HepG2 (cell line): ENCODE data around the gene ETS1. TPM values are rescaled to one million over a fixed set of nuclear protein-coding genes. Genes with fewer than 3 reads are reported as not detected.

ENCODE experiments used
- ATAC-seq: fragments of 200-7000 bp; cut with Tn5 transposase; 3 replicates; pipeline ENCODE4 v1.9.1; 2020; ENCODE audit warnings: mild to moderate bottlenecking, moderate library complexity
- BruUV-seq: library from RNA; stranded (reverse); fragments of 400-500 nt; replicated peaks from 2 replicates; lab custom pipeline; 2021; lab: Mats Ljungman, UMichigan
- CTCF ChIA-PET: fragments of 300-600 bp; formaldehyde crosslinking; extraction: SDS; loops from one replicate; lab custom pipeline; 2021; ENCODE audit warnings: low total read pairs, inconsistent platforms, low intra/inter-chr PET ratio; lab: Yijun Ruan, JAX
- POLR2A ChIA-PET: fragments of 350-600 bp; sonication (Branson Sonifier 250); formaldehyde crosslinking; loops from one replicate; lab custom pipeline; 2020; ENCODE audit warnings: antibody characterized with exemption, inconsistent platforms; lab: Yijun Ruan, JAX
- DNase-seq: peaks from one replicate; pipeline ENCODE4 v3.0.0-alpha.2; 2015; ENCODE audit warnings: low spot score
- FAIRE-seq: peaks from 3 replicates; lab custom pipeline; 2011; peaks lifted over from hg19 to GRCh38; lab: Jason Lieb, UNC
- H2AFZ ChIP-seq: one replicate; pipeline ENCODE4 v1.6.1; 2011; ENCODE audit warnings: low read length, inconsistent platforms
- H3K27ac ChIP-seq: fragments of 300-600 bp; 3 replicates; pipeline ENCODE4 v1.8.0; 2011; ENCODE audit warnings: mixed run types, mild to moderate bottlenecking, mixed read lengths, low read length, inconsistent platforms; ENCODE audit not compliant: insufficient read depth; ENCODE audit errors: extremely low read length
- H3K27me3 ChIP-seq, 2 experiments: fragments of 200-600 bp in 1 of 2; 2 replicates in 1 of 2; 3 replicates in 1 of 2; pipeline versions ENCODE4 v1.6.0 to v1.8.0; 2011; ENCODE audit warnings: low read length in 2 of 2, mild to moderate bottlenecking in 2 of 2, moderate library complexity in 2 of 2, inconsistent platforms in 1 of 2; ENCODE audit not compliant: insufficient read depth in 2 of 2, control insufficient read depth in 1 of 2
- H3K36me3 ChIP-seq, 2 experiments: fragments of 200-600 bp in 1 of 2; replicated peaks in 1 of 2; 2 replicates in 1 of 2; 3 replicates in 1 of 2; pipeline versions ENCODE4 v1.5.1 to v1.8.0; 2011; ENCODE audit warnings: low read length in 2 of 2, inconsistent platforms in 1 of 2; ENCODE audit not compliant: insufficient read depth in 2 of 2, control insufficient read depth in 1 of 2
- H3K4me1 ChIP-seq: 2 replicates; pipeline ENCODE4 v1.5.1; 2012; ENCODE audit warnings: low read length, inconsistent platforms; ENCODE audit not compliant: insufficient read depth
- H3K4me2 ChIP-seq: 2 replicates; pipeline ENCODE4 v1.6.0; 2011; ENCODE audit warnings: low read depth, low read length, inconsistent platforms
- H3K4me3 ChIP-seq, 3 experiments: fragments of 200-600 bp in 1 of 3; sonication (generic), shearing (Covaris generic) in 1 of 3; replicated peaks in 1 of 3; 2 replicates each; pipeline ENCODE4 v1.5.1; 2011 to 2016; ENCODE audit warnings: low read length in 3 of 3, inconsistent platforms in 2 of 3, low read depth in 2 of 3, mild to moderate bottlenecking in 2 of 3, control low read depth in 1 of 3, mixed read lengths in 1 of 3; ENCODE audit not compliant: insufficient read depth in 1 of 3
- H3K79me2 ChIP-seq: one replicate; pipeline ENCODE4 v1.6.1; 2011; ENCODE audit warnings: low read length, inconsistent platforms; ENCODE audit not compliant: insufficient read depth
- H3K9ac ChIP-seq: 2 replicates; pipeline ENCODE4 v1.6.0; 2011; ENCODE audit warnings: mild to moderate bottlenecking, low read depth, low read length, inconsistent platforms; ENCODE audit not compliant: insufficient read depth
- H3K9me3 ChIP-seq: 2 replicates; pipeline ENCODE4 v1.5.1; 2012; ENCODE audit warnings: mild to moderate bottlenecking, low read length
- H4K20me1 ChIP-seq: 2 replicates; pipeline ENCODE4 v1.6.0; 2011; ENCODE audit warnings: inconsistent platforms, mild to moderate bottlenecking, low read length, moderate library complexity; ENCODE audit not compliant: insufficient read depth
- ATF7 ChIP-seq, 2 experiments: fragments of 450-650 bp in 1 of 2; sonication (generic) in 1 of 2; formaldehyde crosslinking in 1 of 2; IDR thresholded peaks; 2 replicates each; pipeline versions ENCODE4 v1.4.0 to v1.6.1; 2016 to 2020; ENCODE audit warnings: antibody characterized with exemption in 1 of 2, mild to moderate bottlenecking in 1 of 2, missing genetic modification reagents in 1 of 2
- BCL3 ChIP-seq: sonication (generic); formaldehyde crosslinking; IDR thresholded peaks from 2 replicates; pipeline ENCODE4 v1.5.1; 2020; ENCODE audit warnings: mild to moderate bottlenecking, missing genetic modification reagents, moderate library complexity
- DR1 ChIP-seq: sonication (generic); formaldehyde crosslinking; IDR thresholded peaks from 2 replicates; pipeline ENCODE4 v1.8.0; 2021; ENCODE audit warnings: mild to moderate bottlenecking, missing genetic modification reagents, inconsistent platforms
- ESRRA ChIP-seq: sonication (generic); formaldehyde crosslinking; IDR thresholded peaks from 2 replicates; pipeline ENCODE4 v1.5.1; 2020; ENCODE audit warnings: mild to moderate bottlenecking, low read depth, missing genetic modification reagents
- KLF6 ChIP-seq: IDR thresholded peaks from 2 replicates; pipeline ENCODE4 v1.8.0; 2016; ENCODE audit warnings: missing biosample characterization, missing genetic modification reagents
- YY1 ChIP-seq: IDR thresholded peaks from 2 replicates; pipeline ENCODE4 v1.6.1; 2011; ENCODE audit warnings: low read length, low read depth, moderate library complexity, mild to moderate bottlenecking; ENCODE audit not compliant: insufficient read depth, insufficient replicate concordance
- ZNF335 ChIP-seq: sonication (generic); formaldehyde crosslinking; IDR thresholded peaks from 2 replicates; pipeline ENCODE4 v1.4.0; 2020; ENCODE audit warnings: missing genetic modification reagents
- ZNF530 ChIP-seq: sonication (generic); formaldehyde crosslinking; IDR thresholded peaks from 2 replicates; pipeline ENCODE4 v1.5.0; 2020; ENCODE audit warnings: low read depth, mild to moderate bottlenecking, missing genetic modification reagents
- ZNF83 ChIP-seq: sonication (generic); formaldehyde crosslinking; IDR thresholded peaks from 2 replicates; pipeline ENCODE4 v1.4.0; 2020; ENCODE audit warnings: missing genetic modification reagents, mild to moderate bottlenecking, borderline replicate concordance
- WGBS: methylation state at CpG from one replicate; pipeline ENCODE4 v1.1.6; 2017; ENCODE audit warnings: low lambda C conversion rate; 5-methylcytosine and 5-hydroxymethylcytosine counted together
- in situ Hi-C: cut with HindIII; loops from 2 replicates; pipeline ENCODE4 v1.10.0; 2017; ENCODE audit warnings: low pct_unique_long_range_greater_than_20kb; ENCODE audit not compliant: extremely low pct_ligation_motif_present
- intact Hi-C: fragments of 100-400 bp; cut with micrococcal nuclease; formaldehyde crosslinking; loops from one replicate; pipeline ENCODE4 v1.10.0; 2022; ENCODE audit not compliant: unreplicated experiment
- polyA plus RNA-seq, 8 experiments: library from polyadenylated mRNA; depleted of rRNA in 3 of 8; stranded (reverse) in 7 of 8; unstranded in 1 of 8; fragments of >200 nt; fragmentation: Illumina TruSeq in 4 of 8; extraction: Trizol in 4 of 8; gene quantifications; 2 replicates each; pipeline versions ENCODE4 v1.2.1 to v1.2.3, GENCODE V29; 2011 to 2016; ENCODE audit warnings: low read depth in 4 of 8, missing spikeins in 1 of 8, mixed read lengths in 1 of 8; ENCODE audit not compliant: insufficient read depth in 1 of 8
- total RNA-seq, 5 experiments: library from RNA; depleted of rRNA; stranded (reverse); fragments of >200 nt; fragmentation: Illumina TruSeq; extraction: Trizol; gene quantifications; 2 replicates each; pipeline ENCODE4 v1.2.3, GENCODE V29; 2016; ENCODE audit warnings: low read depth in 1 of 5
- TF ChIP-seq, protein P1 (sequence below): sonication (generic); formaldehyde crosslinking; IDR thresholded peaks from 2 replicates; pipeline ENCODE4 v1.8.1; 2023; ENCODE audit warnings: mild to moderate bottlenecking, inconsistent platforms, moderate library complexity, missing genetic modification reagents, borderline replicate concordance
- TF ChIP-seq, protein P2 (sequence below): sonication (generic); formaldehyde crosslinking; IDR thresholded peaks from 2 replicates; pipeline ENCODE4 v1.4.0; 2020; ENCODE audit warnings: missing genetic modification reagents

Gene ETS1
- total and polyA plus RNA-seq, 2 of the 13 experiments (the other 11 are each of a cell fraction or from before 2014, with no cell fraction given): 0.18 to 0.34 TPM

GRCh38 chr11:128434411-128434810 is 152.9 kb downstream of the ETS1 start (continued):
- no peak for TF ChIP-seq ZNF335 (CRISPR knock-in tag)
- no peak for TF ChIP-seq YY1
- TF ChIP-seq, all 625 proteins: peak for 0

DNA sequence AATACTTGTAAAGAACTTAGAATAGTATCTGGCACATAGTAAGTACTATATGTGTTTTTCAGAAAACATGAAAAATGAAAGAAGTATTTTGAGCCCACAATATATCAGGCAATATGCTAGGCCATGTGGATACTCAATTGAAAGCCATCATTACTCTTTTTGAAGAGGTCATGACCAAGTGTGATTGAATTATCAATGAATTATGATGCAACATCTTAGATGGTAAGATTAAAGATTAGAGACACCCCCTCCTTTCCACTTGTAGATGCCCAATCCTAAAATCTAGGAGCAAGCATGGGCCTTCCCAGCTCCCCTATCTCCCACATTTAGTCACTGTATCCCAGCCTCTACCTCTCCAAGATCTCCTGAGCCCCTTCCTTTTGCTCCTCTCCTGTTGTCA is 154.4 kb downstream of the ETS1 start:
- Histone ChIP-seq H4K20me1 (no peaks in the 10 kb centered on the region), H3K36me3 (no peaks in the 10 kb centered on the region), H3K27me3 (no peaks in the 10 kb centered on the region; a peak in 1 of 5 replicates), H3K27ac (no peak overlapping the region), H3K4me2 (no peak overlapping the region), H3K79me2 (no peaks in the 10 kb centered on the region), H2AFZ (no peak overlapping the region), H3K4me3 (no peak overlapping the region), H3K9ac (no peak overlapping the region), H3K4me1 (no peaks in the 10 kb centered on the region), H3K9me3 (no peaks in the 10 kb centered on the region)
- in situ Hi-C loops: no loop called here
- no peak for ATAC-seq
- CTCF ChIA-PET: no interaction called here
- DNase-seq: no peak
- TF ChIP-seq ATF7 (IDR thresholded peaks at IDR 0.05): peak; percentile 18; the same call in 1 of the 2 replicates
- TF ChIP-seq ATF7 (CRISPR knock-in tag; IDR thresholded peaks at IDR 0.05): no peak
- TF ChIP-seq, protein P1, sequence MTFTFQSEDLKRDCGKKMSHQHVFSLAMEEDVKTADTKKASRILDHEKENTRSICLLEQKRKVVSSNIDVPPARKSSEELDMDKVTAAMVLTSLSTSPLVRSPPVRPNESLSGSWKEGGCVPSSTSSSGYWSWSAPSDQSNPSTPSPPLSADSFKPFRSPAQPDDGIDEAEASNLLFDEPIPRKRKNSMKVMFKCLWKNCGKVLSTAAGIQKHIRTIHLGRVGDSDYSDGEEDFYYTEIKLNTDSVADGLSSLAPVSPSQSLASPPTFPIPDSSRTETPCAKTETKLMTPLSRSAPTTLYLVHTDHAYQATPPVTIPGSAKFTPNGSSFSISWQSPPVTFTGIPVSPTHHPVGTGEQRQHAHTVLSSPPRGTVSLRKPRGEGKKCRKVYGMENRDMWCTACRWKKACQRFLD (CRISPR knock-in tag): no peak
- no TSS peak for BruUV-seq
- intact Hi-C loops: no loop called here
- POLR2A ChIA-PET: no interaction called here
- no peak for FAIRE-seq

GRCh38 chr11:128431931-128432330 is 155.4 kb downstream of the ETS1 start:
- Histone ChIP-seq H3K27ac (no peak overlapping the region), H3K9ac (no peak overlapping the region), H3K4me3 (no peak overlapping the region), H3K79me2 (no peaks in the 10 kb centered on the region), H3K9me3 (no peaks in the 10 kb centered on the region), H2AFZ (no peak overlapping the region), H3K36me3 (no peaks in the 10 kb centered on the region), H3K27me3 (no peaks in the 10 kb centered on the region; a peak in 1 of 5 replicates), H3K4me2 (no peak overlapping the region), H4K20me1 (no peaks in the 10 kb centered on the region), H3K4me1 (no peaks in the 10 kb centered on the region)
- FAIRE-seq (no peak), ATAC-seq (no peak), DNase-seq (no peak)
- intact Hi-C loops (no loop called here), in situ Hi-C loops (no loop called here)
- POLR2A ChIA-PET: no interaction called here
- CTCF ChIA-PET: no interaction called here
- BruUV-seq: no TSS peak
- WGBS: 2% methylated on average over 3 of the region's 4 CpGs
- TF ChIP-seq BCL3 (CRISPR knock-in tag) (no peak), ATF7 (IDR thresholded peaks at IDR 0.05) (no peak), ATF7 (CRISPR knock-in tag; IDR thresholded peaks at IDR 0.05) (no peak), ZNF83 (CRISPR knock-in tag) (no peak), ESRRA (CRISPR knock-in tag) (no peak), ZNF530 (no peak), KLF6 (CRISPR knock-in tag) (no peak), DR1 (no peak)
- TF ChIP-seq, protein P2, sequence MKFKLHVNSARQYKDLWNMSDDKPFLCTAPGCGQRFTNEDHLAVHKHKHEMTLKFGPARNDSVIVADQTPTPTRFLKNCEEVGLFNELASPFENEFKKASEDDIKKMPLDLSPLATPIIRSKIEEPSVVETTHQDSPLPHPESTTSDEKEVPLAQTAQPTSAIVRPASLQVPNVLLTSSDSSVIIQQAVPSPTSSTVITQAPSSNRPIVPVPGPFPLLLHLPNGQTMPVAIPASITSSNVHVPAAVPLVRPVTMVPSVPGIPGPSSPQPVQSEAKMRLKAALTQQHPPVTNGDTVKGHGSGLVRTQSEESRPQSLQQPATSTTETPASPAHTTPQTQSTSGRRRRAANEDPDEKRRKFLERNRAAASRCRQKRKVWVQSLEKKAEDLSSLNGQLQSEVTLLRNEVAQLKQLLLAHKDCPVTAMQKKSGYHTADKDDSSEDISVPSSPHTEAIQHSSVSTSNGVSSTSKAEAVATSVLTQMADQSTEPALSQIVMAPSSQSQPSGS (CRISPR knock-in tag): no peak
